PFSK-1 (cell line): ENCODE results near the gene ITPR3.

Experiments used
- FOXP2 ChIP-seq: optimal IDR thresholded peaks from 2 replicates; pipeline ENCODE3; 2011; ENCODE audit warnings: borderline replicate concordance, control low read depth, inconsistent platforms; ENCODE audit not compliant: insufficient read depth; ENCODE audit errors: extremely low read length, extremely low read depth
- POLR2AphosphoS5 ChIP-seq: IDR thresholded peaks from 2 replicates; pipeline ENCODE4 v1.6.1; 2012; ENCODE audit warnings: low read depth, mild to moderate bottlenecking, control low read depth, low read length, moderate library complexity
- SIN3A ChIP-seq: IDR thresholded peaks from 2 replicates; pipeline ENCODE4 v1.6.1; 2012; ENCODE audit warnings: mild to moderate bottlenecking, low read length, moderate library complexity, borderline replicate concordance; ENCODE audit not compliant: insufficient read depth
- TAF1 ChIP-seq: IDR thresholded peaks from 2 replicates; pipeline ENCODE4 v1.6.1; 2012; ENCODE audit warnings: low read length, control low read depth, borderline replicate concordance; ENCODE audit not compliant: insufficient read depth
- TF ChIP-seq, protein P1 (sequence below), 2 experiments: IDR thresholded peaks; 2 replicates each; pipeline versions ENCODE4 v1.6.1 to v1.8.0; 2011 to 2012; ENCODE audit warnings: low read depth in 2 of 2, low read length in 2 of 2, control low read depth in 1 of 2, inconsistent platforms in 1 of 2, mild to moderate bottlenecking in 1 of 2, moderate library complexity in 1 of 2; ENCODE audit not compliant: insufficient read depth in 1 of 2

The ITPR3 gene

DNA sequence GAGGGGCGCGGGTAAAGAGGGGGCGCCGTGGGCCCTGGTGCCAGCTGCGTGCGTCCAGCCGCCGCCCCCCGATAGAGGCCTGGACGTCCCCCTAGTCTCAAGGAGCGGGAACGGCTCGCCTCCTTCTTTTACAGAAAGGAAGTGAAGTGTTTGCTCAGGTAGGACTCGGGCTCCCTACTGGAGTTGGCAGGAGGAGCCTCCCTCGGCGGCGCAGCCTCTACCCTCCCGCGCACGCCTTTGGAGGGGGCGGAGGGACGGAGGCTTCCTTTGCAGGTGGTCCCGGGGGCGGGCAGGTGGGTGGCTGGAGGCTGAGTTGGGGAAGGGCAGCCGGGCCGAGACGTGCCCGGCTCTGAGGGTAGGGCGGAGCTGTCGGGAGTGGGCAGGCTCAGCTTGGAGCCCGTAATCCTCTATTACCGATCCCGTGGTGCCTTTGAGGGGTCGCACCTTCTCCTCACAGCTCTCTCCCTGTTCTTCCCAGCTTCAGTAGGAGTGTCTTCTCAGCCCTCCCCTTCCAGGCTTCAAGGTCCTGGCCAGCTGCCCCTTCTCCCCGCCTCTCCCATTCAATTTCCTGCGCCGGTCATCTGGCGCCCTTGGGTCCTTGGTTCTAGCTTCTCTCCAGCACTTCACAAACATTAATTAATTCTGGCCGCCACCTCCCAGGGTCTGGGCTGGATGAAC lies 728 bp downstream of the ITPR3 start:
- TF ChIP-seq POLR2AphosphoS5 (no peak), SIN3A (no peak), FOXP2 (no peak), TAF1 (no peak)
- TF ChIP-seq, protein P1, sequence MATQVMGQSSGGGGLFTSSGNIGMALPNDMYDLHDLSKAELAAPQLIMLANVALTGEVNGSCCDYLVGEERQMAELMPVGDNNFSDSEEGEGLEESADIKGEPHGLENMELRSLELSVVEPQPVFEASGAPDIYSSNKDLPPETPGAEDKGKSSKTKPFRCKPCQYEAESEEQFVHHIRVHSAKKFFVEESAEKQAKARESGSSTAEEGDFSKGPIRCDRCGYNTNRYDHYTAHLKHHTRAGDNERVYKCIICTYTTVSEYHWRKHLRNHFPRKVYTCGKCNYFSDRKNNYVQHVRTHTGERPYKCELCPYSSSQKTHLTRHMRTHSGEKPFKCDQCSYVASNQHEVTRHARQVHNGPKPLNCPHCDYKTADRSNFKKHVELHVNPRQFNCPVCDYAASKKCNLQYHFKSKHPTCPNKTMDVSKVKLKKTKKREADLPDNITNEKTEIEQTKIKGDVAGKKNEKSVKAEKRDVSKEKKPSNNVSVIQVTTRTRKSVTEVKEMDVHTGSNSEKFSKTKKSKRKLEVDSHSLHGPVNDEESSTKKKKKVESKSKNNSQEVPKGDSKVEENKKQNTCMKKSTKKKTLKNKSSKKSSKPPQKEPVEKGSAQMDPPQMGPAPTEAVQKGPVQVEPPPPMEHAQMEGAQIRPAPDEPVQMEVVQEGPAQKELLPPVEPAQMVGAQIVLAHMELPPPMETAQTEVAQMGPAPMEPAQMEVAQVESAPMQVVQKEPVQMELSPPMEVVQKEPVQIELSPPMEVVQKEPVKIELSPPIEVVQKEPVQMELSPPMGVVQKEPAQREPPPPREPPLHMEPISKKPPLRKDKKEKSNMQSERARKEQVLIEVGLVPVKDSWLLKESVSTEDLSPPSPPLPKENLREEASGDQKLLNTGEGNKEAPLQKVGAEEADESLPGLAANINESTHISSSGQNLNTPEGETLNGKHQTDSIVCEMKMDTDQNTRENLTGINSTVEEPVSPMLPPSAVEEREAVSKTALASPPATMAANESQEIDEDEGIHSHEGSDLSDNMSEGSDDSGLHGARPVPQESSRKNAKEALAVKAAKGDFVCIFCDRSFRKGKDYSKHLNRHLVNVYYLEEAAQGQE (IDR thresholded peaks at IDR 0.05; ENCODE audit: insufficient read depth in 1 of 2, low read depth in 2 of 2, low read length in 2 of 2) = no peak

DNA sequence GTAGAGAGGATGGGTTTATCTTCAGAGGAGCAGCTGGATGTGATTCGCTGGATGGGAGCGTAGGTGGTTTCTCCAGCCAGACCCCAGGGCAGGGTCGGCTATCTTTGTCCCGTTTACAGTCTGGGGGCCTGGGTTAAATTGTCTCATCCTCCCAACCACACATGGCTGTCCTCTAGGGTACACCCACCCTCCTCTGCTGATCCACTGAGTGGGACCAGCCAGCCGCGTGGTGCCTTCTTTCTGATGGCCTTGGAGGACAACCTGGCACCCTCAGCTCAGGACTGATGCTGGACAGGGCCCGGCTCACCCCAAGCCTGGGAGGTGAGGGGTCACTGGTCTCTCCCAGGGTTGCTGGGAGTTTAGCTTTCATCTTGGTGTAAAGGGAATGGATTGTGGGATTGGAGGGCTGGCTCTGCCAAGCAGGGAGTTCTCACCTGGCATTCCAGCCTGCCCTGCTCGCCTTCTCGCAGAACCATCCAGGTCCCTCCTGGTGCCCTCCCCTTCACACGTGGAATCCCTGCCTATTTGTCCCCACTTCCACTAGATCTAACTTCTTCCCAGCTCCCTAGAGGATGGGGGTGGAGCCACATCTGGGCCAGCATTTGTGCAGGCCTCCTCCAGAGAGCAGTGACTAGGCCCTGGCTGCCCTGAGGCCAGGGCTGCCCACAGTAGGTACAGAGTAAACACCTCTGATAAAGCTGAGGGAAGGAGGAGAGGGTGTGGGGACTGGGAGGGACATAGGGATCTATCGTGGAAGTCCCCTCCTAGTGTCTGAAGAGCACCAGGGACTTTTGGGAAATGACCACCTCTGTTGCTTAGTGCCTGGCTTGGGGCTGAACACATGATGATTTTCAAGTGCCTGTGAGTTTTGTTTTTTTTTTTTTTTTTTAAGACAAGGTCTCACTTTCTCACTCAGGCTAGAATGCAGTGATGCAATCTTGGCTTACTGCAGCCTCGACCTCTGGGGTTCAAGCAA lies 1.6 kb downstream of the ITPR3 start:
- no peak for TF ChIP-seq SIN3A
- TF ChIP-seq, protein P1 (IDR thresholded peaks at IDR 0.05; ENCODE audit: insufficient read depth in 1 of 2, low read depth in 2 of 2, low read length in 2 of 2) = no peak

DNA sequence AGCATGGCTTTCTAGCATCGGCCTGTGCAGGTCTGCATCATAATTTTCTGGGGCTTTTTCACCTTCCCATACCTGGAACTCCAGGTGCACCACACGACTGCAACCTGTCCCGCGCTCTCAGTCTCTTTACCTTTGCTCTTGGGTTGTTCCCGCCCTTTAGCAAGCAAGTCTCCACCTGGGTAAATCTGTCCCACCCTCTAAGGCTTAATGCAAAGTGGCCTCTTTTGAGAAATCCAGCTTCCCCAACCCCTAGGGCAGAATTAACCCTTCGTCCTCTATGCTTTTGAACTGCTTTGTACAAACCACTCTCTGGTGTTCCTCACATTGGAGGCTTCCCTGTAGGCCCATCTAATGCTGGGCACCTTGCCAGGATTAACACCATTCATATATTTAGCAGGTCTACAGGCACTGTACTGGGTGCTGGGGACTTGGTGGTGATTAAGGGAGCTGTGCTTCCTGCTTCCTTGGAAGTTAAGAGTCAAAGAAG lies 2.8 kb downstream of the ITPR3 start:
- no peak for TF ChIP-seq POLR2AphosphoS5
- TF ChIP-seq FOXP2 = no peak
- TF ChIP-seq TAF1 = no peak
- TF ChIP-seq, protein P1 (IDR thresholded peaks at IDR 0.05; ENCODE audit: insufficient read depth in 1 of 2, low read depth in 2 of 2, low read length in 2 of 2) = no peak
- TF ChIP-seq SIN3A = no peak

DNA sequence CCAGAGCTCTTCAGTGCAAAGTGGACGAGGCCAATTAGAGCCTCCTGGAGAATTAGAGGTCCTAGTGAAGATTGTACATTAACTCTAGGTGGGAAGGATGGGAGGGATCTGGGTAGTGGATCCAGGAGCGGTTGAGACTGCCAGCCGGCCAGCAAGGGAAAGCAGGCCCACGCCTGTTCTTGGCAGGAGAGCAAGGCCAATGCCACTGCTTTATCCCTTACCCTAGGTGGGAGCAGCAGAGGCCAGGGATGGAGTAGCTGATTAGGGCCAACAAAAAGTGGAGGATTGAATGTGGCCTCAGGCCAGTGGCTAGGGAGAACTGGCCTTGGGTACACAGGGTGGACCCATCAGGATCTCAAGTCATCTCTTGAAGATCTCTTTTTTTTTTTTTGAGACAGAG lies 3.7 kb downstream of the ITPR3 start:
- TF ChIP-seq SIN3A = no peak
- no peak for TF ChIP-seq TAF1
- TF ChIP-seq, protein P1 (IDR thresholded peaks at IDR 0.05; ENCODE audit: insufficient read depth in 1 of 2, low read depth in 2 of 2, low read length in 2 of 2) = no peak
- TF ChIP-seq POLR2AphosphoS5 = no peak
- TF ChIP-seq FOXP2 = no peak
